Activated CD4-positive, alpha-beta T cell treated with anti-CD3 and anti-CD28 coated beads for 48 hours (primary cell): Measurements from ENCODE around the gene SNAP23.
"Not testable (repeated sequence)": the region's sequence is repeated elsewhere in the genome, so short reads cannot be mapped to it uniquely, and the experiment has no call there.

Experiments used
- DNase-seq: peaks from one replicate; pipeline ENCODE4 v3.0.0-alpha.2; 2020

SNAP23 gene

DNA sequence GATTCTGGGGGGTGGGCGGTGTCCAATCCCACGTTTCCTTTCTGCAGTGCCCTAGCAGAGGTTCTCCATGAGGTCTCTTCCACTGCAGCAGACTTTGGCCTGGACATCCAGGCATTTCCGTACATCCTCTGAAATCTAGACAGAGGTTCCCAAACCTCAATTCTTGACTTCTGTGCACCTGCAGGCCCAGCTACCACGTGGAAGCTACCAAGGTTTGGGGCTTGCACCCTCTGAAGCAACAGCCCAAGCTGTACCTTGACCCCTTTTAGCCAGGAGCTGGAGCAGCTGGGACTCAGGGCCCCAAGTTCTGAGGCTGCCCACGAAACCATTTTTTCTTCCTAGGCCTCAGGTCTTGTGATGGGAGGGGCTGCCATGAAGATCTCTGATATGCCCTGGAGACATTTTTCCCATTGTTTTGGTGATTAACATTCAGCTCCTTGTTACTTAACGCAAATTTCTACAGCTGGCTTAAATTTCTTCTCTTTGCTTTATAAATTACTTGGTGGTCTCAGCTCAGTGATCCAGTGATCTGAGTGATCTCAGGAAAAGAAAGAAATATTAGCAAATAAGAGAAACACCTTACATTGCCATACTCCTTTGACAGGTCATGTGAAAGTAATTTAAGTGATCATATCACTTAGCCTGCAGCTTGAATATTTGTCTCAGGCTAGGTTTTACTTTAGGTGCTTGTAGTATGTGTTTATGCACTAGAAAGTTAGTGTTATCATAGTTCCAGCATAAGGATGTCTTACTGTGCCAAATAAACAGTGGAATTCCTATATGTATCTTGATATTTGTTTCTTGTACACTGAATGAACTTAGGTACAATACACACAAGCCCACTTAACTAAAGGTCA is 3.0 kb downstream of the SNAP23 start:
- no peak for DNase-seq

DNA sequence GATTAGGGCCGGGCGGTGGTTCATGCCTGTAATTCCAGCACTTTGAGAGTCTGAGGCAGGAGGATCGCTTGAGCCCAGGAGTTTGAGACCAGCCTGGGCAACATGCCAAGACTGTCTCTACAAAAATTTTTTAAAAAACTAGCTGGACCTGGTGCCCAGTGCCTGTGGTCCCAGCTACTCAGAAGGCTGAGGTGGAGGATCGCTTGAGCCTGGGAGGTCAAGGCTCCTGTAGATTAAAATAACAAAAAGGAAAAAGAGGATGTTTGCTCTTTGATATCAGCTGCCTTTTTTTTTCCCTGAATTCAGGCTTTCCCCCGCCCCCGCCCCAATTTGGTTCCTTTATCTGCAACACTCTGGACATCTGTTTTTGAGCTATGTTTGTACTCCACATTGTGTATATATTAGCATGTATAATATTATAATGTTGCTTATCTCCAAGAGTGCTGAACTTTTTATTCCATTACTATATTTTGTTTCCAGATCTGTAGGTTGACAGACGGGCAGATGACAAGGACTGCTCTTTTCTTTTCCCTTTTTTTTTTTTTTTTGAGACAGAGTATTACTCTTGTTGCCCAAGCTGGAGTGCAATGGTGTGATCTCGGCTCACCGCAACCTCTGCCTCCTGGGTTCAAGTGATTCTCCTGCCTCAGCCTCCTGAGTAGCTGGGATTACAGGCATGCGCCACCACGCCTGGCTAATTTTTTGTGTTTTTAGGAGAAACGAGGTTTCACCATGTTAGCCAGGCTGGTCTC is 4.6 kb downstream of the SNAP23 start:
- no peak for DNase-seq

DNA sequence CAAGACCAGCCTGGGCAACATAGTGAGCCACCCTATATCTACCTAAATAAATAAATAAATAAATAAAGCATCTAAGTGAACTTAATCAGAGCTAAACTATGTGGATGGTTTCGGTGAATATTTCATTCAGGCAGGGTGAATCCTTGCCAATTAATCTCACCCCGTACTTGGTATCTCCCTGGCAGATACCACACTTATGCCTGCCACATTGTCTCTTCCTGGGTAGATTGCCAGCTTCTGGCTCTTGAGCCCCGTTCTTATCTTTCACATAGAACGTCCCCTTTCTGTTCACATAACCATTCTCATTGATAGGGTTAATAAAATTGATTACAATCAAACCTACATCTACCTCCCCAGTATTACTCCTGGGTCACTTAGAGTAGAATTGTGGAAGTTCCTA is 7.0 kb downstream of the SNAP23 start:
- DNase-seq = no peak

DNA sequence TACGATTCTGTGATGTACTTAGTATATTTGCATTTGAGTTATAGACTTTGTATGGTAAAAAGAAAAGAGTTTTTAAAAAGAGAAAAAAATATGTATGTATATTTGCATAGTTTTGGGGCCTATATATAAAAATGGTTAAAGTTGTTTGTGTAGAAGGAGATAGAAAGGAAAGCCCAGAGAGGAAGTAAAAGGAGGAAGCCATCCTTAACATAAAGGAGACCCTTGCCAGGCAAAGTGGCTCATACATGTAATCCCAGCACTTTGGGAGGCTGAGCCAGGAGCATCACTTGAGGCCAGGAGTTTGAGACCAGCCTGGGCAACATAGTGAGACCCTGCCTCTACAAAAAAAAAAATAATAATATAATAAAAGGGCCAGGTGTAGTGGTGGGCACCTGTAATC is 8.4 kb downstream of the SNAP23 start:
- DNase-seq = no peak

DNA sequence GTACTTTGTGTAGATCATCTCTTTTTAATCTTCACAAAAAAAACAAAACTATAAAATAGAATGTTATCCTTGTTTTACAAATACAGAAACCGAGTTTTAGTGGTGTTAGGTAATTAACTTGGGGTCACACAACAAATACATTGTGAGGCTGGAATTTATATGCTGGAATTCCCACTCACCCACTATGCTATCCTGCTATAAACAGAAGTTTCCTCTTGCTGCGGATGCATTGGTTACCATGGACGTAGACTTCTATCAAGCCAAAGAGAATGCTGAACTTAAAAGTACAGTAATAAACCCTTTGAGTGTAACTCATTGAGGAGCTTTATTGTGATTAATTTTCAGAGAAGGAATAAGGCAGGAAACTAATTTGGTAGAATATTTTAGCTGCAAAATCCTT is 9.2 kb downstream of the SNAP23 start:
- no peak for DNase-seq

DNA sequence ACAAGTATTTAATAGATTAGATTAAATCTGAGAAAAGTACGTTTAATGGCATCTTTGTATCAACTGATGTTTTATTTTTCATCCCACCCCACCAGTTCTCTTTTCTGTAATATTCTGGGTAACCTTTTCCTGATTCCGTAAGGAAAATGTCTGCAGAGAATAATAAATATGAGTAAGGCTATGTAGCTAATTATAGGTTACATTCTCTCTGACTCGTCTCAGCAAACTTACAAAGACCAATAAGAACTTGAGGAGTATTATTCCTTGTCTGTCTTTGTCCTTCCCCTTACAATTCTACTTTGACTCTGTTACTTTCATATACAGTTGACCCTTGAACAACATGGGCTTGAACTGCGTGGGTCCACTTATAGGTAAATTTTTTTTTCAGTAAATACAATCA is 12.1 kb downstream of the SNAP23 start:
- no peak for DNase-seq

DNA sequence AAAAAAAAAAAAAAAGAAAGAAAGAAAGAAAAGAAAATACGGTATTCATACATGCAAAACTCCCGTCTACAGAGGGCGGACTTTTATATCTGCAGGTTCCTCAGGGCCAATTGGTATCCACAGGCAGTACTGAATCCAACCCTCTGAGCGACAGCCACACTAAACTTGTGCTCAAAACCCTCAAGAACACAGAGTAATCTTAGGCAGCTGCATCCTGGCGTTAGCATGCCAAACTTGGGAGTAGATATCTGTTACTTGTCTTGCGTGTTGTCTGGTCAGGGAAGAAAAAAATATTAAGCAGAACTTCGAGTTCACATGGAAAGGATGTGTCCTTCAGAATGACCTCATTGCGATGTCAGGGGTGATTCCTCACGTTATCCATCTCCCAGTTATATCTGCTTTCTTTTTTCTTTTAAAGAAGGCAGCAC is 12.8 kb downstream of the SNAP23 start:
- no peak for DNase-seq

DNA sequence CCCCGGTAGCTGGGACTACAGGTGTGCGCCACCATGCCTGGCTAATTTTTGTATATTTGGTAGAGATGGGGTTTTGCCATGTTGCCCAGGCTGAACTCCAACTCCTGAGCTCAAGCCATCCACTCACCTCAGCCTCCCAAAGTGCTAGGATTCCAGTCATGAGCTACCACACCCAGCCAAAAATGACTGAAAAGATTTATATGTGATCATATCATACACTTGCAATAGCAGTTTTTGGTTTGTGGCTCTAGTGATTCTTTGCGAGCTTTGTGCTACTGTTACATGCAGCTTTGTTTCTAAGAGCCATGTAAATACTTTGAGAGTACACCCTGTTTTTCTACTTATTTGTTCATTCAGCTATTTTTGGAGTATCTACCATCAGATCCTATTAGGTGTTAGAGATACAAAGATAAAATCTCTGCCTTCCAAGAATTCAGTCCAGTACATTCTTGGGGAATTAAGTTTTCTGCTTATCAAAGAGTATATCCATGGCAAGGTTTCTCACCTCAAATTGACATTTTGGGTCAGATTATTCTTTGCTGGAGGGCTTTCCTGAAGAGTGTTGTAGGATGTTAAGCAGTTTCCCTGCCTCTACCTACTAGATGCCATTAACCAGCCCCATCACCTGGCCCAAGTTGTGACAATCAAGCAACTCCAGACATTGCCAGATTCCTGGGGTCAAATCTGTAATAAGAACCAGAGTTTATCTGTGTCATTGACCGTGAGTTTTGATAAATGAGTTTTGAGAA is 15.0 kb downstream of the SNAP23 start:
- DNase-seq = no peak

DNA sequence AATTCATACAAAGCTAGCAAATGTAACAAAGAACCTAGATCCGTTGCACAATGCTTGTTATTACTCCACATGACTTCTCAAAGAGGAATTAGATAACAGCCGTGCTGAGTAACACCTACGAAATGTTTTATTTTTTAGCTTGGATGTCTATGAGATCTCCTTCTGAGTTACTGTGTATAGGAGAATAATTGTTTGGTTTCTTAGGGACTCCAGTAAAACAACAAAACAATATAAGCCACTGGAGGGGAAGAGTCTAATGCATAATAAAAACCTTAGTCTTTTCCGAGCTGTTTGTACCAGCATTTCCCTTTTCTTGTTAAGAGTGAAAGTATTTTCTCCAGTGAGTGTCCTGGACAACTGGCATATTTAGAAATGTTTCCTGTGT is 15.6 kb downstream of the SNAP23 start:
- no peak for DNase-seq

DNA sequence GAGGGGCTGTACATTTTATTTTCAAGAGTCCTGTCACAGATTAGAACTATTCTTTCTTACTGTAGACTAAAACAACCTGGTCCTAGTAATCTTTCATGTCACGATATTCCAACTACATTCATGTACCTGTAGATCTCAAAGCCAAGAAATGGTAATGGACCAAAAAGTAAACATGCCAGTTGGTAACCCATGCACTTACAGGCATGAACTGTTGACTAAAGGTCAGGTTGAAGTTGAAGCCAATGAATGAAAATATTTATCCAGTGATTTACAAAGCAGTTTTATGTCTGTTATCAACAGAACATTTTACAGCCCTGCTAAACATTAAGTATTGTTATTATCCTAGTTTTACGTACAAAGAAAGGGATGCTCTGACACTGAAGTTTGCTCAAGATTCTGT is 27.9 kb downstream of the SNAP23 start:
- DNase-seq = no peak

DNA sequence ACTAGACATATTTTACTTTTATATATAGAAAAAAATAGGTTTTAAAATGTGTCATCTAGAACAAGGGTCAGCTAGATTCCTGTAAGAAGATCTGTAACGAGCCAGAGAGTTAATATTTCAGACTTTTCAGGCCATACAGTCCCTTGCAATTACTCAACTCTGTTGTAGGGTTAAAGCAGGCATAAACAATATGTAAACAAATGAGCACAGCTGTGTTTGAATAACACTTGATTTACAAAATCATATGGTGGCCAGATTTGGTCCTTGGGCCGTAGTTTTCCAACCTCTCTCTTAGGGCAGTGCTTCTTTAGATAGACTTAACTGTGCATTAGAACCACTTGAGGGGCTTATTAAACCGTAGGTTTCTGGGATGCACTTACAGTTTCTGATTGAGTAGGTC is 33.5 kb downstream of the SNAP23 start:
- no peak for DNase-seq

DNA sequence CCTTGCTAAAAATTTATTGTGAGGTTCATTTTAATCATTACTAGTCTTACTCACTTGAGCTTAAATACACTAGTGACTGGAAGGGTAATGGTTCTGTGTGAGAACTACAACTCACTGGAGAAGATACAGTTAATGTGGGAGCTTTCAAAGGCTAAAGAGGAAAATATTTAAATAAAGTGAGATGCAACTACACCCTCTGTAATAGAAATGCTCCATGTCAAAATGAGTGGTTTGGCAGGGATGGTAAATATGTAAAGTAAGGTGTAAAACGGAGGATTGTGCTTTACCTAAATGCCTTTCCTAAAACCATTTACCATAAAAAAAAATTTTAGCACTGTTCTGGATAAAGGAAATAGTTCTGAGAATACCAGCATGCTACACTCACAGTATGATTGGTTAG is 37.8 kb downstream of the SNAP23 start:
- no peak for DNase-seq

DNA sequence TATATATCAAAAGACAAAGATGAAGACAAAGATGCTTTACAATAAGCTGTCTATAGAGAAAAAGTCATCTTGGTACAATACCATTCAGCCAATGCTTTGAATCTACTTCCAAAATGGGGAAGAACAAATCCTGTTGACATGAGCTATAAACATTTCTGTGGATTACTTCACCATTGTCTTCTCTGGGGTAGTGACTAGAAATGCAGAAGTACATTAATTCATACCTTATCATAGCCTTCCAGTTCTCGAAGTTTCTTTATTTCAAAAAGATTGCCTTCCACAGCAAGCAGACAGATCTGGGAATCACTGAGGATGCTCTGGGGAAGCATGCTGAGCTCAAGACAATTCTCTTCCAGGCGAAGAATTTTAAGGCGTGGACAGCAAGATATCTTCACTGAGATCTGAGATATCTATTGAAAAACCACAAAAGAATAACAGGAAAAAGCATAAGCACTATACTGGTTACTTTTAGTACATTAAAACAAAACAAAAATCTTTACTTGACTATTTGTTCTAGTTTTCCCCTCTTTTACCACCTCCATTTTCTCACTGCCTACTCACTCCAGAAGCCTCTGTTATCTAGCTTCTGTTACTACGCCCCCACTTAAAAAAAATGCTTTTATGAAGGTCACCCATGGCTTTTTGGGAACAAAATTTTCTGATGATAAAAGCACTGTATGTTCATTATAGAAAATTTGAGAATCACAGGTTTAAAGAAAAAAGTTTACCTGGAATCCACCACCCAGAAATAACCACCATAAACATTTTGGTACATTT is 49.6 kb downstream of the SNAP23 start:
- DNase-seq = no peak

DNA sequence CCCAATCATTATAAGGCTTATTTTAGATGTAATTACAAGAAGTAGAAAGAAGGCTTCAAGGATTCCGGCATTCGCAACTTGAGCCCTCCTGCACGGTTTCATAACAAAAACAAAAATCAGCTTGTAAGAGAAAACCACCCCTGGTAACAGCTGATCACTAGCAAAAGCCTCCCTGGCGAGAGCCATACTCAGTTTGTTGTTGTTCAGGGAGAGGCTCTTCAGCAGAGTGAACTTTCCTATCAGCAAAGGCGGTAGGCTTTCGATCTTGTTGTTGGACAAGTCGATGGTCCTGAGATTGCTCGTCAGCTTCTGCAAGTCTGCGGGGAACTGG is 52.4 kb downstream of the SNAP23 start:
- no peak for DNase-seq

DNA sequence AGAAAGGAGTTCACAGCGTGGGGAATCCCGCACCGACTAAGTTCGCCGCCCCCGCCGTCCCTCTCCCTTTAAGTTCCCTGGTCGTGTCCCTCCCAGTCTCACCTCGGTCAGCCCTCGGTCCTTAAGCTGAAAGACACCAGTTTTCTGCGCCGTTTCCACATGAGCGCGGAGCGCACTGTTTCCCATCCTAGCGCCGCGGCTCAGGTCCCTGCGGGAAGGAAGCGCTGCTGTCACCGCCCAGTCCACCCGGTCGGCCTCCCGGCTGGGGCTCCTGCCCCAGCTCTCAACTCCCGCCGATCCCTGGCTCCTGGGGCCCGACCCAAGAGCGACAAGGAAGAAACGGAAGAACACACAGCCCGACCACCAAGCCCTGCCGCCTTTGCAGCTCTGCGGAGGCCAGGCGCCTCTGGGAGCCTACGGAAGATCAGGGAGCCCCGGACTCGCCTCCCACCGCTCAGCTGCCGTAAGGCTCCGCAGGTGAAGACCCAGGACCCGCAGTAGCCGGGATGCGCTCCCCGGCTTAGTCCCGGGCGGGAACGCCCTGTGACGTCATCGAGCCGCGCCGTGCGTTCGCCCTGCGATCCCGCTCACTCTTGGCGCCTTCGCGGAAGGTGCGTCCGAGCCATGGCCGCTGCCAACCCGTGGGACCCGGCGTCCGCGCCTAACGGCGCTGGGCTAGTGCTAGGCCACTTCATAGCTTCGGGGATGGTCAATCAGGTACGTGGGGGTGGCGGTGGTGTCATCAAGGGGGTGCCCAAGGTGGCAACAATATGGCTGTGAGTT is 53.0 kb downstream of the SNAP23 start, which contains the start of the genes HAUS2 and LRRC57:
Gene HAUS2, plus strand, starts transcription at position 590 of the 783 bp plus-strand sequence. Its CDS starts 35 bp downstream, at position 625.
Gene LRRC57, minus strand, starts transcription at position 545 of the 783 bp plus-strand sequence. Its CDS starts 359 bp downstream, at position 186.
- peak; percentile 92 for DNase-seq

DNA sequence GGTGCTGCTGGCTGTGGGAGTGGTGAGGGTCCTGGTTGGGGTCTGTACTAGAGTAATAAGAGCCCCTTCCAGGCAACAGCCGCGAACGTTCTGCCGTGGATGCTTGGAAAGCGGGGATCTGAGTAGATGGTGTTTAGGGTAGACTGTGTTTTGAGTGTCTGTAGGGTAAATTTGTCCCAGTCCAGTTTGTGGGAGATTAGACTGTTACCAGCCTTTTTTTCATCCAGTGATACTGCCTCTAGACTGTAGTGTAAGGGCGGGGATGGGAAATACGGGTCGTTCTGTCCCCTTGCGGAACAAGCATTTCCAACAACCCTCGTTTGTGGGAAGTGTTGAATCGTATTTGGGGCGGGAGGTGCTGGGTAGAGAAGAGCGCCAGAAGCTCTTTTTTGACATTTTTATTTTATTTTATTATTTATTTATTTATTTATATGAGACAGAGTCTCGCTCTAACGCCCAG is 53.6 kb downstream of the SNAP23 start:
- DNase-seq = peak; percentile 26

DNA sequence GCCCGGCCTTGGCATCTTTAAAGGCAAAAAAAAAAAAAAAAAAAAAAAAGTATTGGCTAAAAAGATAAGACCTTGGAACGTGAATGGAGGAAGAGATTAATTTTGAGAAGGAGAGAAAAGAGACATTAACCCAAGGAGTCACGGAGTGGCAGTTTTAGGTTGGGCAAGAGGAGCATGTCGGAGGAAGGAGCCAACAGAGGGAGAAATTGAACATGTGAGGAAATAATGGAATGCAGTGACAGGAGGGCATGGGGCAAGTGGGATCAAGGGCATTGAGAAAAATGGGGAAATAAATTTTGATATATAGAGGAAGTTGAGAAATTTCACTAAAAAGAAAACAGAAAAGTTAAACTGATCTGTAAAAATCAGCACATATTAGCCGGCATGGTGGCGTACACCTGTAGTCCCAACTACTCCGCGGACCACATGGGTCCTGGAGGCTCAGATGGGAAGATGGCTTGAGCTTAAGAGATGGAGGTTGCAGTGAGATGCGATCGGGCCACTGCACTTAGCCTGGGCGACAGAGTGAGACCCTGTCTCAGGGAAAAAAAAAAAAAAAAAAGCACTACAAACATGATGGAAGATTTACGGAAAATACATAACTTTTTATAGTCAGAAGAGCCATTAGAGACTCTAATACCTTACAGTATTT is 54.4 kb downstream of the SNAP23 start:
- no peak for DNase-seq

DNA sequence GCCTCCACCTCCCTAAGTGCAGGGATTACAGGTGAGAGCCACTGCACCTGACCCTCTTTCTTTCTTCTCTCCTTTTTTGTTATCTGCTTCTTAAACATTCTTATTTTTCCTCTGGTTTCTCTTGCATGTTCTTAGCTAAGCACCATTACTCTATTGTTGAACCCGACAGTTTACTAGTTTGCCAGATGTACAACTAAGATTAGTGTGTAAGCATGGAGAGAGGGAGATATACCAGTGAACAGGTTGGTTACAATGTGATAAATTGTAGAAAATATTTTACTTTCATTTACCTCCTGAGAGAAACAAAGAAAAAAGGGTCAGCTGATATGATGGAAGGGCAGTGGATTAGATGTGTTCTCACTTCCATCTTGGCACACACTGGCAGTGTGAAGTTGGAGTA is 58.1 kb downstream of the SNAP23 start:
- DNase-seq = no peak

DNA sequence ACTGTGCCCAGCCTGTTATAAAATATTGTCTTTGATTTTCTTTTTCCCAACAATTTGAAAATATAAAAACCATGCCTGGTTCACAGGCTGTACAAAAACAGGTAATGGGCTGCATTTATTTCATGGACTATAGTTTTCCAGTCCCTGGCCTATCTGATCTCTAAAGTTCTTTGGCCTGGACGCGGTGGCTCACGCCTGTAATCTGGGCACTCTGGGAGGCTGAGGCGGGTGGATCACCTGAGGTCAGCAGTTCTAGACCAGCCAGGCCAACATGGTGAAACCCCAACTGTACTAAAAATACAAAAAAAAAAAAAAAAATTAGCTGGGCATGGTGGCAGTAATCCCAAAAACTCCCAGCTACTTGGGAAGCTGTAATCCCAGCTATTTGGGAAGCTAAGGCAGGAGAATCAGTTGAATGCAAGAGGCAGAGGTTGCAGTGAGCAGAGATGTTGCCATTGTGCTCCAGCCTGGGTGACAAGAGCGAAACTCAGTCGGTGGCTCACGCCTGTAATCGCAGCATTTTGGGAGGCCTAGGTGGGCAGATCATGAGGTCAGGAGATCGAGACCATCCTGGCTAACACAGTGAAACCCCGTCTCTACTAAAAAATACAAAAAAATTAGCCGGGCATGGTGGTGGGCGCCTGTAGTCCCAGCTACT is 61.2 kb downstream of the SNAP23 start:
- DNase-seq = not testable (repeated sequence)

DNA sequence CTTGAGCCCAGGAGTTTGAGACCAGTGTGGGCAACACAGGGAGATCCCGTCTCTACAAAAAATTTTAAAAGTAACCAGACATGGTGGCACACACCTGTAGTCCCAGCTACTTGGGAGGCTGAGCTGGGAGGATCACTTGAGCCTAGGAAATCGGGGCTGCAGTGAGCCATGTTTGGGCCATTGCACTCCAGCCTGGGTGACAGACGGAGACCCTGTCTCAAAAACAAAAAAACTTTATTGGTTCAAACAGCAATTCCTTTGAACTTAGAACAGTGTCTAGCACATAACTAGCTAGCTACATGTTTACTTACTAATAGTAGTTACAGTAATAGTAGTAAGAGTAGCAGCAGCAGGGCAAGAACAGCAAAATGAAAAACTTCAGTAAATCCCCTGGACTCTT is 63.3 kb downstream of the SNAP23 start:
- DNase-seq = no peak
